ENCODE measurements around the gene KIAA1328.

DNA sequence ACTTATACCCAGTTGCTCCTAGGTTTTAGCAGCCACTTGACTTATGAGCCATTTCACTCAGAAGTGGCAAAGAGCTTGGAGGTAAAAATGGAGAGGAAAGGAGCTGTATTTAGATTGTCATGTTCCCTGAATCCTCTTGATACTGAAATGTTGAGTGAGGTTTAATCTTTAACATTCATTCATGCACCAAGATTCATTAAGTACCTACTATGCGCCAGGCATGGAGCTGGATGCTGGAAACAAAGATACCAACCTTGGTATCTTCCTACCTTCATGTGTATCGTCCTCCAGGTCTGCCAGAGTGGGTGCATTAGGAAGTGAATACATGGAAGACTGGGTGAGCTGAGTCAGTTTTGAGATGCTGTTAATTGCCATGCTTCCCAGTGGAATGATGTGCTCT lies 23.8 kb upstream of the KIAA1328 start:
- no peak for TF ChIP-seq POLR2A (IDR thresholded peaks at IDR 0.05; ENCODE audit: low read length)
- no peak for TF ChIP-seq GATA1 (IDR thresholded peaks at IDR 0.05; ENCODE audit: low read depth, low read length)

All from erythroblast (primary cell).